ENCODE results near the gene TBC1D3I.
"Not testable (repeated sequence)": the region's sequence is repeated elsewhere in the genome, so short reads cannot be mapped to it uniquely, and the experiment has no call there.

TBC1D3I gene

DNA sequence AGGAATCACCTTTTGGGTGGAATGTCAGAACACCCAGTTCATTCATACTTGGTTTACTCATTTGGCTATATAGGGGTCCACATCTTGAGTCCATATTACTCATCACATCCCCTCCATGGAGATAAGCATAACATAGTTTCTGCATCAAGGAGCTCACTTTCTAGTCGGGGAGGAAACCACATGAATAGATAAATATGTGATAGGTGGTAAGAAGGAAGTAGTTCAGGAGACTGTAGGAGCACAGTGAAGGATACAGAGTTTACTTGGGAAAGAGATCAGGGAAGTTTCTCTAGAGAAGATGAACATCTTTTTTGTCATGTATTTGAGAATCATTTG, 57.9 kb downstream of the TBC1D3I start:
- not testable (repeated sequence) for DNase-seq (ENCODE audit: low read depth in 2 of 2, low spot score in 1 of 2)

DNA sequence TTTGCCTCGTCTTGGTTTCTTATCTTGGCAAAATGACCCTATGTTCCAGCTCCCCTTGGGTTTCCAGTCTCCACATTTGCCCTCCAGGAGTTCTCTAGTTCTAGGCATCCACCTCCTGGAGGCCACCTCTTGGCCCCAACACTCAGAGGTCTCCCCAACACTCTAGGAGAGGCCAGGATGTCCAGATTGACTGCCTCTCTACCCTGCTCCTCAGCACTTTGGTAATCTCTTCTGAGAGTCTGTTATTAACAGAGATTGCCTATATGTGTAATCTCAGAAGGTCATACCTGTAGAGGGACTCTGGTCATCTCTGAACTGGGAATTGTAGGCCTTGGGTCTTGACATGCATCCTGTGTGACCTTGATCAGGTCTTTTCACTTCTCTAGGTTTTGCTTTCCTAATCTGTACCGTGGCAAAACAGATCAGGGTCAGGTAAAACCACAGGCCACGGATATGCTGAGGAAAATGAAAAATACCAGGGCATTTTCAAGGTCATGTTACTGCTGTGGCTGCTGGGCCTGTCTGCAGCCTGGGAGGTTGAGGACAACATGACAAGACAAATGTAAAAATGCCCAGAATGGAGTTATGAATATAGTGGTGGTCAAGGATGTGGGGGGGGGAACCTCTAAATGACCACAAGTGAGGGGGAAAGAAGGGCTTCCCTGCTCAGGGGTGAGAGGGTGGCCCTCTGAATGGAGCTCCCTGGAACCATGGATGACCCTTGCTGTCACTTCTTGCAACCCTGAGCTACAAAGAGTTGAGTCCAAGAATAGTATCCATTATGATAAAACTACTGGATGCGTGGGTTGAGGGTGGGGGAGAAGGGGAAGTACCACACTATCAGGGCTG, 58.5 kb downstream of the TBC1D3I start:
- DNase-seq (ENCODE audit: low read depth in 2 of 2, low spot score in 1 of 2) = no peak

DNA sequence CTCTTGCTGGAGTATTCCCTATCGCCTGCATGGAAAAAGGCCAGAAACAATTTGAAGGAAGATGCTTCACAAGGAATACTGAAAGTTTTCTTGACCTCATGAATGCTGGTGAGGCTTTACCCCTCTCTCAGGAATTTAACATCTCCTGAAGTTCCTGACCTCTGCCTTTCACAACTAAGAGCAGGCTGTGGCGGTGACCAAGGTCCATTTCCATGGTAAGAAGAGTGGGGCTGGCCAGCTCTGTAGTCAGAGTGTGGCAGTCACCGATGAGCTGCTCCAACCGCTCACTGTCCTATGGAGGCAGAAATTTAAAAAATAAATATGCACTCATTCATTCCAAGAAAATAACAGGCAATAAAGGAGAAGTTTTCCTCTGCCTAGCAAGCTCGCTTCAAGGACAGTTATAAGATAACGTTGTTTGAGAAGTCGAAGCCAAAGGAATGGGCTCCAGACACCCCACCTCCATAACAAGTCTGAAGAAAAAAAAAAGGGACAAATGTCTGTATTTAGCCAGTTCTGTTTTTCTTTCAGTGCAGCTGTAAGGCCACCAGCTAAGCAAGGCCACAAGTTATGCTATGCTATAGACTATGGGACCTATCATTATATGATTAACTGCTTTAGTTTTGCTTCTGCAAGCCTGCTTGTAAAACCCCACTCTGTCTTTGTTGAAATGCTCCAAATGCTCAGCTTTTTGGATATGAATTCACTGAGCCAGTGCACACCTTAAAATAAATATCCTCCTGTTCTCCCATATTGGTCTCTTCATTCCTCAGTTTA, 59.5 kb downstream of the TBC1D3I start:
- DNase-seq (ENCODE audit: low read depth in 2 of 2, low spot score in 1 of 2) = no peak

Measured in stimulated activated CD8-positive, alpha-beta memory T cell treated with anti-CD3 and anti-CD28 coated beads, Interleukin-4, amount 100 ng/mL, for 1 hour (primary cell).